Right ventricle myocardium superior (tissue), 1 donor: ENCODE data around the gene GKN1. TPM values are rescaled to one million over a fixed set of nuclear protein-coding genes. Genes with fewer than 3 reads are reported as not detected.
"Not testable (repeated sequence)": the region's sequence is repeated elsewhere in the genome, so short reads cannot be mapped to it uniquely, and the experiment has no call there.

Experiments
- ATAC-seq: fragments of 200-7000 bp; cut with Tn5 transposase; one replicate; pipeline ENCODE4 v1.9.1; 2020; ENCODE audit warnings: mild to moderate bottlenecking; ENCODE audit not compliant: poor library complexity
- DNase-seq: peaks from one replicate; pipeline ENCODE4 v3.0.0-alpha.2; 2020
- intact Hi-C: fragments of 100-400 bp; cut with DNase I; formaldehyde crosslinking; loops from one replicate; pipeline ENCODE4 v1.11.2; 2022
- total RNA-seq: library from RNA; stranded (reverse); fragmentation: NEBNext Ultra II Directional; extraction: Animal tissue kit (Norgen Biotek cat#: 25700); gene quantifications from one replicate; pipeline ENCODE4 v1.2.1, GENCODE V29; 2021
- donor health status: DM: no; HTN: yes; CAD: no; lungs with severe emphysema.

The GKN1 gene
- total RNA-seq, 1 donor from 2014 or later, result not detected

- DNase-seq (no peak), ATAC-seq (no peak)
- intact Hi-C loops, result no loop called here
These were observed 22.5 kb upstream of the GKN1 start for GRCh38 chr2:68951899-68952298.

GRCh38 chr2:68952887-68953521 lies 21.4 kb upstream of the GKN1 start, which contains the start of gene GKN2:
Gene GKN2 (minus strand): TSS chr2:68952893. CDS start chr2:68952861, 32 bp downstream.
- DNase-seq (no peak), ATAC-seq (no peak)
- intact Hi-C loops, result no loop called here

DNA sequence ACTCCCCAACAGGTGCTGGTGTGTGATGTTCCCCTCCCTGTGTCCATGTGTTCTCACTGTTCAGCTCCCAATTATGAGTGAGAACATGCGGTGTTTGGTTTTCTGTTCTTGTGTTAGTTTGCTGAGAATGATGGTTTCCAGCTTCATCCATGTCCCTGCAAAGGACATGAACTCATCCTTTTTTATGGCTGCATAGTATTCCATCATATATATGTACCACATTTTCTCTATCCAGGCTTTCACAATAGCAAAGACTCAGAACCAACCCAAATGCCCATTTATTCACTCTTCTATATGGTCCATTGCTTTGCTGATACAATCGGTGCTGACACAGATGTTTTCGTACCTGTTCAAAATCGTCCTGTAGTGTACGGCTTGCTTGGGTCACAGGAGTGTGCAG lies 19.0 kb upstream of the GKN1 start:
- intact Hi-C loops, DNase-seq, ATAC-seq: not testable (repeated sequence)

- intact Hi-C loops, result no loop called here
- DNase-seq (no peak), ATAC-seq (no peak)
These were observed 15.4 kb upstream of the GKN1 start for GRCh38 chr2:68959001-68959400.

DNA sequence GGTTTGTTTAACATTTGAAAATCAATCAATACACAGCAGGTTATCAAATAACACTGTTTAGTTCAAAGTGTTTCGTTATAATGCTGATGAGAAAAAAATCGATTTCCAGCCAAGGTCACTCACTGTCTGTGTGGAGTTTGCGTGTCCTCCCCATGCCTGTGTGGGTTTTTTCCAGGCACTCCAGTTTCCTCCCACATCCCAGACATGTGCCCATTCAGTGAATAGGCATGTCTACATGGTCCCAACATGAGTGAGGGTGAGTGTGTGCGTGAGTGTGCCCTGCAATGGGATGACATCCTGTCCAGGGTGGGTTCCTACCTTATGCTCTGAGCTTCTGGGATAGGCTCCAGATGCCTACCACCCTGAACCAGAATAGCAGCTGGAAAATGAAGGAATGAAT lies 13.1 kb upstream of the GKN1 start:
- ATAC-seq, result no peak
- intact Hi-C loops, result no loop called here
- DNase-seq, result no peak

DNA sequence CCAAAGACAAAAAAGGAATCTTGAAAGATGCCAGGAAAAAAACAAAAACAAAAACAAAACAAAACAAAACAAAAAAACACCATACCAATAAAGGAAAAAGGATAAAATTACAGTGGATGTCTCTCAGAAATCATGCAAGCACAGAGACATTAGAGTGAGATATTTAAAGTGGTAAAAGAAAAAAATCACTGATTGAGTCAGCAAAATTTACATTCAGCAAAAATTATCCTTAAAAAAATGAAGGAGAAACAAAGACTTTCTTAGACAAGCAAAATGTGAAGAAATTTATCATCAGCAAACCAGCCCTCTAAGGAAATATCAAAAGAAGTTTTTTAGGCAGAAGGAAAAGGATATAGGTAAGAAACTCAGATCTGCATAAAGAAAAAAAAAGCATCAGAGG lies 10.2 kb upstream of the GKN1 start:
- DNase-seq (no peak), ATAC-seq (no peak)
- intact Hi-C loops, result no loop called here

GRCh38 chr2:68968221-68968620 lies 6.2 kb upstream of the GKN1 start:
- ATAC-seq, result no peak
- intact Hi-C loops, result no loop called here
- no peak for DNase-seq

- no peak for DNase-seq
- intact Hi-C loops, result no loop called here
- ATAC-seq, result no peak
These were observed 4.5 kb upstream of the GKN1 start for GRCh38 chr2:68969736-68970490.

- intact Hi-C loops, result no loop called here
- DNase-seq (no peak), ATAC-seq (no peak)
These were observed 3.7 kb upstream of the GKN1 start for GRCh38 chr2:68970566-68971265.

DNA sequence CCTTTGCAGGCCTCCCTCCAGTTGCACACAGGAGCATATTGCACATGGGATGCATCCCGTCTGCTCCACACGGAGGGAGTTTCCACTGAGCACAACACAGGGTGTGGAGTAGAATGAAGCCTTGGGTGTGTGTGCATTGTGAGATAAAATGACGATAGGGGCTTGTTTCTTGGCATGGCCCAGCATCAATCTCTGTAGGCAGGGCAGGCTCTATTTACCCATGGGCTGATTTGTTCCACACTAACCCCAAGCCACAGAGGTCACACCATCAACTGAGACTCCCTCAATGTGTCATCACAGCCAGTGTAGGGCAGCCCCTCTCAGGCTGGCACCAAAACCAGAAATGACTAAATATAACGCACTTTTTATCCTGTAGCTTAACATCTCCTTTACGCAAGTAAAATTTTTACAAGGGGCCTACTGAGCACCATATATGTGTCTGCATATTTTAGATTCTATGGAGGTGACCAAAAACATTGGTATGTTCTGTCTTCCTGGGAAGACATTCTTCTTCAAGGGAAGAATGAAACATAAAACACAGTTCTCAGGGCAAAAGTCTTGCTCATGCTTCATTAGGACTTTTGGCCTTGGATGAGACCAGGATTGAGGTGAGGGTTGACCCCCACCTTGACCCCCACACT lies 2.7 kb upstream of the GKN1 start:
- no peak for ATAC-seq

GRCh38 chr2:68974946-68975665 lies 670 bp downstream of the GKN1 start:
- no peak for DNase-seq
- ATAC-seq, result no peak
- intact Hi-C loops, result no loop called here

More for the DNA sequence above, 2.7 kb upstream of the GKN1 start:
- intact Hi-C loops, result no loop called here
- no peak for DNase-seq

DNA sequence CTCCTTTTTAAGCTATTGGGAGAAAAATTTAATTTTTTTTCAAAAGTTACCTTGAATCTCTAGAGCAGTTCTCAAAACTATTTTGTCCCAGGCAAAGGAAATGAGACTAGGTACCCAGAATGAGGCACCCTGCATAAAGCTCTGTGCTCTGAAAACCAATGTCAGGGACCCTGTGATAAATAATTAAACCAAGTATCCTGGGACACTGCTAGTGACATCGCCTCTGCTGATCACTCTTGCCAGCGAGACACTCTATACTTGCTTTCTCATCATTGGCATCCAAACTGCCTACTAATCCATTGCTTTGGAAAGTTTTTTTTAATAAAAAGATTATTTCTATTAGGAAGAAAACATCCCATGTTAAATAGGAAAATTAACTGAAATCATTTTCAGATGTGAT lies 1.4 kb downstream of the GKN1 start:
- DNase-seq, result no peak
- no peak for ATAC-seq
- intact Hi-C loops, result no loop called here

DNA sequence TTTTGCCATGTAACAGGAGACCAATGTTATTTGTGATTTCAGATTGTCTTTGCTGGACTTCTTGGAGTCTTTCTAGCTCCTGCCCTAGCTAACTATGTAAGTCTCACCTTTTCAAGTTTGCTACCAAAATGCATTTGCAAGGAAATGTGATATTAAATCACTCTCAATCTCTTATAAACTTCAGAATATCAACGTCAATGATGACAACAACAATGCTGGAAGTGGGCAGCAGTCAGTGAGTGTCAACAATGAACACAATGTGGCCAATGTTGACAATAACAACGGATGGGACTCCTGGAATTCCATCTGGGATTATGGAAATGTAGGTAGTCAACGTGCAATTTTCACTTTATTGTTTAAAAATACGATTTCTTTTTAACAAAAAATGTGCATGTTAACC lies 3.0 kb downstream of the GKN1 start:
- intact Hi-C loops, result no loop called here
- no peak for DNase-seq
- ATAC-seq, result no peak

GRCh38 chr2:68978098-68978497 lies 3.7 kb downstream of the GKN1 start:
- intact Hi-C loops, result no loop called here
- DNase-seq (no peak), ATAC-seq (no peak)

GRCh38 chr2:68980956-68981355 lies 6.5 kb downstream of the GKN1 start:
- ATAC-seq (no peak), DNase-seq (no peak)
- intact Hi-C loops, result no loop called here

- ATAC-seq, result peak; percentile 89
- peak; percentile 50 for DNase-seq
- intact Hi-C loops, result no loop called here
These were observed 12.6 kb downstream of the GKN1 start for GRCh38 chr2:68987021-68987503.

GRCh38 chr2:68989035-68989434 lies 14.6 kb downstream of the GKN1 start:
- DNase-seq (no peak), ATAC-seq (no peak)
- intact Hi-C loops, result no loop called here

- ATAC-seq (no peak), DNase-seq (no peak)
- intact Hi-C loops, result no loop called here
These were observed 17.9 kb downstream of the GKN1 start for GRCh38 chr2:68992341-68992740.

DNA sequence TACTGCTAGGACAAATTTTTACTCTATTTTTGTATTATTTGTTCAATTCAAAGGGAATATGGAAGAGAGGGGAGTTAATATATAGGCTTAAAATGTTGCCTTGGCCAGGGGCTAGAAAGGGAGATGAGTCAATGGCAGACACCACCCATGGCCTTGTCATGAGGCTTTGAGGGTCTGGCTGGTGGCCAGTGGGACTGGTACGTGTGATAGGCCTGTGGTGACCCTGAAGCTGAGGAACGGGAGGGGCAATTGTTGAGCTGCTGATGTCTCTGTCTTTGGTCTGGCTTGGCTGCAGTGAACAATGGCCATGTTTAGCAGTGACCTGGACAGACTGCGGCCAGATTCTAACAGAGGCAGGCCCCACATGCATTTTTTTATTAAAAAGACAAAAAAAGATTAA lies 18.5 kb downstream of the GKN1 start:
- DNase-seq, result no peak
- intact Hi-C loops, result no loop called here
- no peak for ATAC-seq
